HG03039 (cell line): ENCODE results near the gene DOK6.
A peak's percentile ranks its signal among the peaks of the same experiment; 100 is the strongest.
"Not testable (repeated sequence)": the region's sequence is repeated elsewhere in the genome, so short reads cannot be mapped to it uniquely, and the experiment has no call there.

ENCODE experiments used
- ATAC-seq: cut with Tn5 transposase; IDR thresholded peaks from one replicate; pipeline ENCODE4 v1.9.1; 2021; ENCODE audit warnings: mild to moderate bottlenecking, moderate library complexity; ENCODE audit not compliant: unreplicated experiment

The DOK6 gene

DNA sequence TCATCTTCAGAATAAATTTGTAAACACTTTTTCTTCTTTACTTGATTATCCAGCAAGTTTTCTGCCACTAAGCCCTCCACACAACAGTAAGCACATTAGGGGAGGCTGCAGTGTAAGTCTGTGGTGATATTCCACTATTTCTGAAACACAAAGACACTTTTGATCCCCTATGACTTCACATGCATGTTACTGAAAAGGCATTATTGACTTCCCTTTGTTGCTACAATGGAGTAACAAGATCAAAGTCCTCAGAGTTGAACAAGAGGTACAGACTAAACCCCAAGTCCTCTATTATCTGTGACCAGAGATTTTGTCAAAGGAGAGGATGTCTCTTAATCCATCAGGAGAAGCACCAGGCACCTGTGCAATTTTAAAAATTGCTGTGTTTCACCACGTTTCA lies 389.1 kb downstream of the DOK6 start:
- ATAC-seq: no peak

GRCh38 chr18:69790649-69791048 lies 390.0 kb downstream of the DOK6 start:
- no peak for ATAC-seq

DNA sequence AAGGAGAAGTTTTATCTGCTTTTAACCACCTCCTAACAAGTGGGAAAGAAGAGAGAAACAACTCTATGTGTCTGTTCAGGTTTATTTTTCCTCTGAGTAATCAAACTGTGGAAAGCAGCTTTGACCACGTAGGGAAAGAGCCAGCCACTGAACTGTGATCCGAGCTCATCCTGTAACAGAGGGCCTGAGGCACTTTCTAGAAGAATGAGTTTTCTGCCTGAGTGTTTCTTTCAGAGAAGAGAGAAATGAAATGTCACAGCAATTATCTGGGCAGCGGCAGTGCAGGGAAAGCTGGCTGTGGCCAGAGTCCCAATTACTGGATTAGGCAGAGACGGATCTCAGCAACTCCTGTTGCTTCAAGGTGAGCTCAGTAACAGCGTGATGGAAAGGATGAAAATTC lies 395.1 kb downstream of the DOK6 start:
- no peak for ATAC-seq

GRCh38 chr18:69804776-69805501 lies 404.3 kb downstream of the DOK6 start:
- ATAC-seq: no peak

DNA sequence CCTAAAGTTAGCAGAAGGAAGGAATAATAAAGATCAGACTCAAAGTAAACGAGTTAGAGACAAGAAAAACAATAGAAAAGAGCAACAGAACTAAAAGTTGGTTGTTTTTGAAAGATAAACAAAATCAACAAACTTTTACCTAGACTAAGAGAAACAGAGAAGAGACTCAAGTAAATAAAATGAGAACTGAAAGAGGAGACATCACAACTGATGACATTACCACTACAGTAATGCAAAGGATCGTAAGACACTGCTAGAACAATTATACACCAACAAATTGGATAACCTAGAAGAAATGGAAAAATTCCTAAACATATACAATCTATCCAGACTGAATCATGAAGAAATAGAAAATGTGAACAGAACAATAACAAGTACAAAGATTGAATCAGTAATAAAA lies 407.7 kb downstream of the DOK6 start:
- no peak for ATAC-seq

- ATAC-seq: no peak
Measured at GRCh38 chr18:69813559-69813958, 412.9 kb downstream of the DOK6 start.

DNA sequence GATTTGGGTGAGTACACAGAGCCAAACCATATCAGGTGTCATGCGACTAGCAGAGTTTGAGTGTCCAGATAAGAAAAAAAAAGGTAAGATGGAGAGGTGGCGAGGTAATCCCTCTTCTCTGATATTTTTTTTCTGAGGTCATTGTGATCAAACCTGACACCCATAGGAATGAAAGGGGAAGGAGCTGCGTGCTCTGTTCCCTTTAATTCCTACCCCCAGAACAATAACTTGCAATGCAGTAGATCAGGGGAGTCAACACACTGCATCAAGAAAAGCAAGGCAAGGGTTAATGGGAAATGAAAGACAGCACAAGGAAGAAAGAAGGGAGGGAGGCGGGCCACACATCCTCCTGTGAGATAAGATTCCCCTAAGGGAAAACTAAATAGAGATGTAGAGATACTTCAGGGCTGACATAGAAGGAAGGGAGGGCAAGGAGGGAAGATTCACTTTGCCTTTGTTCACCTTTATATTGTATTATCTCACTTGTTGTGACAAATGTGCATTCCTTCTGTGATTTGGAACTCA lies 414.2 kb downstream of the DOK6 start:
- no peak for ATAC-seq

GRCh38 chr18:69817335-69817940 lies 416.8 kb downstream of the DOK6 start:
- no peak for ATAC-seq

DNA sequence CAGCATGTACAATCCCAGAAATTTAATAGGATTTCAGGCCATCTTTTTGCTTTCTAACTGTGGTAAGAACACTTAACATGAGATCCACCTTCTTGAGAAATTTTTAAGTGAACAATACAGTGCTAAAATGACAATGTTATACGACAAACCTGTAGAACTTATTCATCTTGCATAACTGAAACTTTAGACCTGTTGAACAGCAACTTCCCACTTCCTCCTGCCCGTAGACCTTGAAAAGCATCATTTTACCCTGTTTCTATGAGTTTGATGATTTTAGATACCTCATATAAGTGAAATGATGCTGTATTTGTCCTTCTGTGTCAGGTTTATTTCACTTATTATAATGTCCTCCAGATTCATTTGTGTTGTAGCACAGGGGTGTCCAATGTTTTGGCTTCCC lies 418.8 kb downstream of the DOK6 start:
- no peak for ATAC-seq

GRCh38 chr18:69820538-69820937 lies 419.9 kb downstream of the DOK6 start:
- no peak for ATAC-seq

DNA sequence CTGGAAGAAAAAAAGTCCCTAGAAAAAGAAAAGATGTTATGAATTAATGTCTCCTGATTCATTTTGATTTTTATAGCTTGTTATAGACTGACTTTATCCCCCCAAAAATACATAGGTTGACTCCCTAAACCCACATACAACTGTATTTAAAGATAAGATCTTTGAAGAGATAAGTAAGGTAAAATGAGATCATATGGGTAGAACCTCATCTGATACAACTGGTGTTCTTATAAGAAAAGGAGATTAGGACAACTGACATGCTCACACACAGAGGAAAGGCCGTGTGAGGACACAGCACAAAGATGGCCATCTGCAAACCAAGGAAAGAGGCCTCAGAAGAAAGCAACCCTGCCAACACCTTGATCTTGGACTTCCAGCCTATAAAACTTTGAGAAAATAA lies 429.5 kb downstream of the DOK6 start:
- no peak for ATAC-seq

DNA sequence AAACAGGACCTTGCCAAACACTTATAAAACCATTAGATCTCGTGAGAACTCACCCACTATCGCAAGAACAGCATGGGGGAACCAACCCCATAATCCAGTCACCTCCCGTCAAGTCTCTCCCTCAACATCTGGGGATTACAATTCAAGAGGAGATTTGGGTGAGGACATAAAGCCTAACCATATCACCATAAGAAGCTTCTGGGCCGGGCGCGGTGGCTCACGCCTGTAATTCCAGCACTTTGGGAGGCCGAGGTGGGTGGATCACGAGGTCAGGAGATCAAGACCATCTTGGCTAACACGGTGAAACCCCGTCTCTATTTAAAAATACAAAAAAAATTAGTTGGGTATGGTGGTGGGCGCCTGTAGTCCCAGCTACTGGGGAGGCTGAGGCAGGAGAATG lies 434.3 kb downstream of the DOK6 start:
- not testable (repeated sequence) for ATAC-seq

DNA sequence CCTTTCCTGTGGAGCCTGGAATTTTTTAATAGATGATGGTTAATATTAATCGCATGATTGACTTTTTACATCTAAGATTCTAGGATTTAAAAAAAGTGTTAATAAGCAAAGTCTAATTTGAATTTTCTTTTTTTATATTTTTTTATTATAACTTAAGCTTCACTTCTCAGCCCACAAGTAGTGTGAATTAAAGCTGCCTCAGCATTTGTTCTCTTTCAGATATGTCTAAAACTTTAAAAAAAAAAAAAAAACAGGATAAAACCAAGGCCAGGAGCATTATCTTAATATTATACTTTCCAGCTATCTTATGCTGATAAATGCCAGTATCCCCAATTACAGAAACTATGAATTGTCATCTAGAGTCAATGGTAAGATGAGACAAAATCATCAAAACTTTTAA lies 437.3 kb downstream of the DOK6 start:
- no peak for ATAC-seq

- peak; percentile 80 for ATAC-seq
Measured at GRCh38 chr18:69838620-69839411, 438.1 kb downstream of the DOK6 start.

DNA sequence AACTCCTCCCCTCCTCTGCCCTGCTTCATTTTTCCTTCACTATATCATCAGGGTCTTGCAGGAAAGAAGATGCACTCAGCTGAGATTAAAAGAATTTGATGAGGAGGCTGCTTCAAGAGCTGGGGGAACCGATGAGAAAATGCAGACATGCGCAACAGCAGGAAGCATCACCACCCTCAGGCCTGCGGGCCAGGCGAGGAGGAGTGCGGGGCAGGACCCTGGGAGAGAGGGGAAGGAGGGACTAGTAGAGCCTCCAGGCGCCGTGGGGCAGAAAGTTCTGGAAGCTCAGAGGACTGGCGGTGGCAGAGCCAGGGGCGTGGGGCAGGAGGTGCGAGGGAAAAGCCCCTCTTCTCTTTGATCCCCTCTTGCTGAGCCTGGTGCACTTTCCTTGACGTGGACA lies 438.8 kb downstream of the DOK6 start:
- no peak for ATAC-seq

- no peak for ATAC-seq
Measured at GRCh38 chr18:69840001-69840400, 439.3 kb downstream of the DOK6 start.

DNA sequence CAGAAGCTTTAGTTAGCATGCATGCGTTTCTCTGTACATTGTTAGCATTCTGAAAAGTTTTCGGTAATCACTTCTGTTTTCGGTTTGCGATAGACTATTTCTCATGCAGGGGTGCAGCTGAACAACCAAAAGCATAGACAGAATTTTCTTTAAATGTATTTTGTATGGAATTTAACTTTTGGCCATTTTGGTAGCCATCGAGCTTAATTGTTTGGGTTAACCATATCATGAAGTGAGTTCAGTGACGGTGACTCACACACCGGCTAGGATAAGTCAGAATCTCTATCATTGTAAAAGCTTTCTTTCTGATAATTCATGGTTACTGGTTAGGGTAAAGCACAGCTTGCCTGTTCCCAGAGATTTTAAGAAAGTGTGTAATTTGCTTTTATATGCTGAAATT lies 439.8 kb downstream of the DOK6 start:
- no peak for ATAC-seq

DNA sequence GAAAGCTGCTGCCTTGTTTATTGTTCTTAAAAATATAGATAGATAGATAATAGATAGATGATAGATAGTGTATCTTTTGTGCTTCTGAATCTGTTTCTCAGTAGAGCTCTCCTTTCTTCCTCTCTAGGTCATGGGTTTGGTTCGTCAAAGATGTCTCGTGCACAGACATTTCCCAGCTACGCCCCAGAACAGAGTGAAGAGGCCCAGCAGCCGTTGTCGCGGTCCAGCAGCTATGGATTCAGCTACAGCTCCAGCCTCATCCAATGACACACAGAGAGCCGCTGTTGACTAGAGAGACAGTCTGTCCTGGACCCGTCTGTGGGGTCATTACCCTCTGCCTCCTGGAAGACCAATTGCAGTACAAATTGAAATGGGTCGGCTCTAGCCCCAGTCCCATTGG lies 440.4 kb downstream of the DOK6 start:
- ATAC-seq: no peak

- no peak for ATAC-seq
Measured at GRCh38 chr18:69843015-69843414, 442.3 kb downstream of the DOK6 start.

GRCh38 chr18:69844656-69845055 lies 444.0 kb downstream of the DOK6 start:
- no peak for ATAC-seq

- no peak for ATAC-seq
Measured at GRCh38 chr18:69845593-69846506, 445.2 kb downstream of the DOK6 start.
